H9 (cell line): ENCODE results near the gene RAD54L. TPM values are rescaled to one million over a fixed set of nuclear protein-coding genes. Genes with fewer than 3 reads are reported as not detected.

Source experiments
- DNase-seq: peaks from one replicate; pipeline ENCODE4 v3.0.0-alpha.2; 2017
- H2AFZ ChIP-seq: one replicate; pipeline ENCODE4 v1.6.1; 2013; ENCODE audit warnings: mild to moderate bottlenecking, low read length, control low read depth, moderate library complexity
- H2AK5ac ChIP-seq: 2 replicates; pipeline ENCODE4 v1.6.1; 2013; ENCODE audit warnings: low read length, control low read depth, mixed read lengths; ENCODE audit not compliant: insufficient read length
- H2BK120ac ChIP-seq: one replicate; pipeline ENCODE4 v1.6.1; 2013; ENCODE audit warnings: low read depth, mild to moderate bottlenecking, low read length, control low read depth, inconsistent platforms; ENCODE audit not compliant: poor library complexity, severe bottlenecking
- H2BK12ac ChIP-seq: 2 replicates; pipeline ENCODE4 v1.6.1; 2013; ENCODE audit warnings: low read length, control low read depth, mixed read lengths, low read depth; ENCODE audit not compliant: insufficient read length
- H2BK15ac ChIP-seq: 2 replicates; pipeline ENCODE4 v1.6.1; 2013; ENCODE audit warnings: low read depth, low read length, control low read depth
- H2BK20ac ChIP-seq: one replicate; pipeline ENCODE4 v1.6.1; 2013; ENCODE audit warnings: low read depth, mild to moderate bottlenecking, low read length, control low read depth, inconsistent platforms; ENCODE audit not compliant: poor library complexity, severe bottlenecking
- H2BK5ac ChIP-seq: 2 replicates; pipeline ENCODE4 v1.6.1; 2013; ENCODE audit warnings: low read length, control low read depth, mixed read lengths; ENCODE audit not compliant: insufficient read length
- H3K14ac ChIP-seq: 2 replicates; pipeline ENCODE4 v1.6.1; 2013; ENCODE audit warnings: low read length, control low read depth; ENCODE audit not compliant: insufficient read depth
- H3K18ac ChIP-seq: 2 replicates; pipeline ENCODE4 v1.6.1; 2013; ENCODE audit warnings: low read depth, mild to moderate bottlenecking, mixed read lengths, low read length, control low read depth; ENCODE audit not compliant: insufficient read length
- H3K23ac ChIP-seq: 2 replicates; pipeline ENCODE4 v1.6.1; 2013; ENCODE audit warnings: low read length, control low read depth, mixed read lengths, low read depth; ENCODE audit not compliant: insufficient read length
- H3K23me2 ChIP-seq: 2 replicates; pipeline ENCODE4 v1.6.1; 2013; ENCODE audit warnings: low read depth, mild to moderate bottlenecking, mixed read lengths, low read length, control low read depth; ENCODE audit not compliant: insufficient read length, poor library complexity, severe bottlenecking
- H3K27ac ChIP-seq: 2 replicates; pipeline ENCODE4 v1.5.1; 2013; ENCODE audit warnings: low read length, control low read depth, mixed read lengths, low read depth; ENCODE audit not compliant: insufficient read length
- H3K27me3 ChIP-seq: 2 replicates; pipeline ENCODE4 v1.6.1; 2013; ENCODE audit warnings: low read length, control low read depth, inconsistent platforms; ENCODE audit not compliant: insufficient read depth
- H3K4ac ChIP-seq: 2 replicates; pipeline ENCODE4 v1.6.1; 2013; ENCODE audit warnings: low read depth, mild to moderate bottlenecking, control low read depth, inconsistent platforms, low read length, moderate library complexity
- H3K4me1 ChIP-seq: 2 replicates; pipeline ENCODE4 v1.6.1; 2013; ENCODE audit warnings: low read length, control low read depth, inconsistent platforms; ENCODE audit not compliant: insufficient read depth
- H3K4me2 ChIP-seq: 2 replicates; pipeline ENCODE4 v1.6.1; 2013; ENCODE audit warnings: low read length, control low read depth, mixed read lengths; ENCODE audit not compliant: insufficient read length, insufficient read depth
- H3K56ac ChIP-seq: 2 replicates; pipeline ENCODE4 v1.6.1; 2013; ENCODE audit warnings: low read depth, mild to moderate bottlenecking, mixed read lengths, low read length, control low read depth; ENCODE audit not compliant: insufficient read length
- H3K79me1 ChIP-seq: 2 replicates; pipeline ENCODE4 v1.6.1; 2013; ENCODE audit warnings: low read depth, mild to moderate bottlenecking, moderate library complexity, low read length, control low read depth, inconsistent platforms; ENCODE audit not compliant: insufficient read depth, poor library complexity, severe bottlenecking
- H3K79me2 ChIP-seq: 2 replicates; pipeline ENCODE4 v1.6.1; 2013; ENCODE audit warnings: low read length, control low read depth, inconsistent platforms; ENCODE audit not compliant: insufficient read depth
- H3K9ac ChIP-seq: 2 replicates; pipeline ENCODE4 v1.6.1; 2013; ENCODE audit warnings: low read length, control low read depth, mixed read lengths; ENCODE audit not compliant: insufficient read length; ENCODE audit errors: extremely low read depth
- H3K9me3 ChIP-seq: one replicate; pipeline ENCODE4 v1.6.1; 2013; ENCODE audit warnings: low read depth, low read length, inconsistent platforms; ENCODE audit not compliant: control insufficient read depth
- H3T11ph ChIP-seq: one replicate; pipeline ENCODE4 v1.6.1; 2013; ENCODE audit warnings: mild to moderate bottlenecking, low read length, control low read depth, inconsistent platforms
- H4K20me1 ChIP-seq: one replicate; pipeline ENCODE4 v1.6.1; 2013; ENCODE audit not compliant: control insufficient read depth, insufficient read length, insufficient read depth
- H4K5ac ChIP-seq: 2 replicates; pipeline ENCODE4 v1.6.1; 2013; ENCODE audit warnings: low read depth, mild to moderate bottlenecking, mixed read lengths, low read length, control low read depth; ENCODE audit not compliant: insufficient read length
- H4K8ac ChIP-seq: replicated peaks from 2 replicates; pipeline ENCODE4 v1.6.1; 2013; ENCODE audit warnings: low read length, control low read depth, mixed read lengths, low read depth; ENCODE audit not compliant: insufficient read length
- H4K91ac ChIP-seq: 2 replicates; pipeline ENCODE4 v1.6.1; 2013; ENCODE audit warnings: low read depth, mild to moderate bottlenecking, moderate library complexity, mixed read lengths, low read length, control low read depth; ENCODE audit not compliant: insufficient read length
- H3K27ac Mint-ChIP-seq, 3 experiments: 2 replicates in 2 of 3; 3 replicates in 1 of 3; pipeline ENCODE4 v1.8.0; 2020 to 2021; ENCODE audit warnings: mixed read lengths in 3 of 3, mild to moderate bottlenecking in 1 of 3, moderate library complexity in 1 of 3
- H3K27me3 Mint-ChIP-seq: 2 replicates; pipeline ENCODE4 v1.8.0; 2021; ENCODE audit warnings: low read depth, mild to moderate bottlenecking, moderate library complexity, mixed read lengths
- H3K36me3 Mint-ChIP-seq, 3 experiments: 2 replicates in 2 of 3; 3 replicates in 1 of 3; pipeline ENCODE4 v1.8.0; 2020 to 2021; ENCODE audit warnings: low read depth in 3 of 3, mixed read lengths in 3 of 3; ENCODE audit not compliant: insufficient read depth in 1 of 3
- H3K4me1 Mint-ChIP-seq, 2 experiments: 2 replicates each; pipeline ENCODE4 v1.8.0; 2020; ENCODE audit warnings: mixed read lengths in 2 of 2
- H3K4me3 Mint-ChIP-seq, 2 experiments: 2 replicates in 1 of 2; 3 replicates in 1 of 2; pipeline ENCODE4 v1.8.0; 2020 to 2021; ENCODE audit warnings: mild to moderate bottlenecking in 2 of 2, mixed read lengths in 2 of 2, moderate library complexity in 1 of 2
- H3K9me3 Mint-ChIP-seq, 2 experiments: 2 replicates in 1 of 2; 3 replicates in 1 of 2; pipeline ENCODE4 v1.8.0; 2020; ENCODE audit warnings: mild to moderate bottlenecking in 2 of 2, mixed read lengths in 2 of 2, moderate library complexity in 1 of 2
- WGBS: extraction: QIAGEN DNeasy Blood & Tissue Kit; methylation state at CpG from one replicate; pipeline ENCODE4 v1.1.7; 2013; ENCODE audit warnings: missing lambda C conversion rate, low lambda C conversion rate, mixed read lengths; ENCODE audit not compliant: insufficient read length; ENCODE audit errors: extremely low coverage; 5-methylcytosine and 5-hydroxymethylcytosine counted together
- total RNA-seq: library from RNA; stranded (reverse); gene quantifications from 2 replicates; pipeline ENCODE4 v1.2.1, GENCODE V29; 2021
- TF ChIP-seq, protein P1 (sequence below): fragments of 200-600 bp; sonication (generic); conservative IDR thresholded peaks from 3 replicates; pipeline ENCODE4 v1.8.0; 2021; ENCODE audit warnings: antibody characterized with exemption, mild to moderate bottlenecking

RAD54L gene
- total RNA-seq, 1 experiment from 2014 or later: 43.4 TPM

DNA sequence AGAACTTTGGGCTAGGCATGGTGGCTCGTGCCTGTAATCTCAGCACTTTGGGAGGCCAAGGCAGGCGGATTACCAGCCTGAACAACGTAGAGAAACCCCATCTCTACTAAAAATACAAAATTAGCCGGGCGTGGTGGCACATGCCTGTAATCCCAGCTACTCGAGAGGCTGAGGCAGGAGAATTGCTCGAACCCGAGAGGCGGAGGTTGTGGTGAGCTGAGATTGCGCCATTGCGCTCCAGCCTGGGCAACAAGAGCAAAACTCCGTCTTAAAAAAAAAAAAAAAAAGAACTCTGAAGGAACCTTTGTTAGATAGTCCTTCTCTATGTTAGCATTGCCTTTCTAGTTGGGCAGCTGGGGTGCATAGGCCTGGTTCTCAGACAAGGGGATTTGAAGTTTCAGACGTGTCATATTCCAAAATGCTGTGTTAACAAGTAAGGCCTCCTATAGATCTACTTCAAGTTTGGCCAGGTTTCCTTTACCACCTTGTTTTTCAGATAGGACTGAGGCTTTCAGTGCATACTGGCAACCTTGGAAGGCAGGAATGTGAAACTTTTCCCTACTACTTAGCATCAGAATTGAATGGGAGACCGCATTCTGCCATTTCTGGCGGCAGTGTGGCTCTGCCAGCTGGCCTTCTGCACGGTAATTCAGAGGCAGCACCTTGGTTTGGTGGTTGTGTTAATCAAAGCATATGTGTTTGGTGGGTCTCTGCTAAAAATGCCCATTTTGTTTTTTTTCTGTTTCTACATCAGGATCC lies 62.0 kb downstream of the RAD54L start:
- Histone ChIP-seq H4K20me1 (no peaks in the 10 kb centered on the region), H3T11ph (no peak overlapping the region), H3K79me2 (peaks cover 34% of the 10 kb centered on the region; the same call in 1 of the 2 replicates), H3K9ac (no peak overlapping the region), H3K9me3 (no peaks in the 10 kb centered on the region), H2BK120ac (no peak overlapping the region), H3K14ac (no peak overlapping the region), H3K56ac (no peak overlapping the region), H3K18ac (no peak overlapping the region), H3K4ac (no peak overlapping the region), H4K5ac (no peak overlapping the region), H2BK15ac (no peak overlapping the region), H3K23me2 (peaks cover 3% of the 10 kb centered on the region), H2BK20ac (no peak overlapping the region), H2AK5ac (no peak overlapping the region), H2AFZ (no peak overlapping the region), H3K27ac (peak overlapping the region; percentile 65), H3K79me1 (peaks cover 15% of the 10 kb centered on the region), H2BK5ac (no peak overlapping the region), H4K8ac (no peak overlapping the region), H4K91ac (no peak overlapping the region), H3K27me3 (no peaks in the 10 kb centered on the region), H3K23ac (no peak overlapping the region), H3K4me1 (no peaks in the 10 kb centered on the region; the same call in 1 of the 2 replicates), H2BK12ac (no peak overlapping the region), H3K4me2 (no peak overlapping the region)
- TF ChIP-seq, protein P1, sequence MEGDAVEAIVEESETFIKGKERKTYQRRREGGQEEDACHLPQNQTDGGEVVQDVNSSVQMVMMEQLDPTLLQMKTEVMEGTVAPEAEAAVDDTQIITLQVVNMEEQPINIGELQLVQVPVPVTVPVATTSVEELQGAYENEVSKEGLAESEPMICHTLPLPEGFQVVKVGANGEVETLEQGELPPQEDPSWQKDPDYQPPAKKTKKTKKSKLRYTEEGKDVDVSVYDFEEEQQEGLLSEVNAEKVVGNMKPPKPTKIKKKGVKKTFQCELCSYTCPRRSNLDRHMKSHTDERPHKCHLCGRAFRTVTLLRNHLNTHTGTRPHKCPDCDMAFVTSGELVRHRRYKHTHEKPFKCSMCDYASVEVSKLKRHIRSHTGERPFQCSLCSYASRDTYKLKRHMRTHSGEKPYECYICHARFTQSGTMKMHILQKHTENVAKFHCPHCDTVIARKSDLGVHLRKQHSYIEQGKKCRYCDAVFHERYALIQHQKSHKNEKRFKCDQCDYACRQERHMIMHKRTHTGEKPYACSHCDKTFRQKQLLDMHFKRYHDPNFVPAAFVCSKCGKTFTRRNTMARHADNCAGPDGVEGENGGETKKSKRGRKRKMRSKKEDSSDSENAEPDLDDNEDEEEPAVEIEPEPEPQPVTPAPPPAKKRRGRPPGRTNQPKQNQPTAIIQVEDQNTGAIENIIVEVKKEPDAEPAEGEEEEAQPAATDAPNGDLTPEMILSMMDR: no peak
- no peaks in the 10 kb centered on the region; a peak in 1 of 5 replicates for H3K9me3 Mint-ChIP-seq
- no peak overlapping the region for H3K4me3 Mint-ChIP-seq
- peaks cover 34 to 41% of the 10 kb centered on the region in 2 experiments for H3K4me1 Mint-ChIP-seq
- no peaks in the 10 kb centered on the region for H3K27me3 Mint-ChIP-seq
- DNase-seq: no peak
- WGBS: no CpG with 5 or more reads among the region's 16 CpGs
- peaks cover 61 to 82% (median 73%) of the 10 kb centered on the region in 3 experiments; a peak in 6 of 7 replicates for H3K36me3 Mint-ChIP-seq
- H3K27ac Mint-ChIP-seq: peak overlapping the region; percentile 18 to 90 (median 32); a peak in 5 of 7 replicates
